ENCODE measurements around the gene TRIM17.

Gene TRIM17

DNA sequence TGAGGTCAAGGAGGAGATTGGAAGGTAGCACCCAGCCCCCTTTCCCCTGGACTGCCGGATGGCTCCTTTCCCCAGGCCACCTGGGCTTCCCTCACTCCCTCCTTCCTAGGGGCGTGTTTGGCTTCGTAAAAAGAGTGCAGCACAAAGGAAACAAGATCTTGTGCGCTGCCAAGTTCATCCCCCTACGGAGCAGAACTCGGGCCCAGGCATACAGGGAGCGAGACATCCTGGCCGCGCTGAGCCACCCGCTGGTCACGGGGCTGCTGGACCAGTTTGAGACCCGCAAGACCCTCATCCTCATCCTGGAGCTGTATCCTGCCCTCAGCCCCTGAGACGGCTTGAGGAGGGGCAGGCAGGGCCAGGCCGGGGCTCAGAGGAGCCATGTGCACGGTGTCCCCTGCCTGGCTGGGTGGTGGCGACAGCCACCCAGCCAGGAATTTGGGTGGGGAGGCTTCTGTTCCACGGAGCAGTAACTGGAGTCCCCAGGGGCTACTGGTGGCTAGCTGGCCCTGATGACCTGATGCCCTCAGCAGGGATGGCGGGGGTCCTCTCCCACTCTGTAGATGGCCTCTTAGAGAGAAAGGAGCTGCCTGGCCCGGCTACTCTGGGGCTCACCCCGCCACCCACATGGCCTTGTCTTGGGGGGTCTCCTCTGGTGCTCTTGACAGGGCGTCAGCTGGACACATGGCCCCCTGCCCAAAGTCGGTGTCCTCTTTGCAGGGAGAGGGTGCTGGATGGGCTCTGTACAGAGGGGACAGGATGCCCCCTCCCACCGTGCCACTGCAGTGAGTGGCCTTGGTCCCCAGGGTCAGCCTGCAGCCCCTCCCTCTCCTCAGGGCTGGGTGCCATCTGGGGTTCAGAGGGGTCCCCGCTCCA is 49.6 kb downstream of the TRIM17 start:
- DNase-seq, result no peak

DNA sequence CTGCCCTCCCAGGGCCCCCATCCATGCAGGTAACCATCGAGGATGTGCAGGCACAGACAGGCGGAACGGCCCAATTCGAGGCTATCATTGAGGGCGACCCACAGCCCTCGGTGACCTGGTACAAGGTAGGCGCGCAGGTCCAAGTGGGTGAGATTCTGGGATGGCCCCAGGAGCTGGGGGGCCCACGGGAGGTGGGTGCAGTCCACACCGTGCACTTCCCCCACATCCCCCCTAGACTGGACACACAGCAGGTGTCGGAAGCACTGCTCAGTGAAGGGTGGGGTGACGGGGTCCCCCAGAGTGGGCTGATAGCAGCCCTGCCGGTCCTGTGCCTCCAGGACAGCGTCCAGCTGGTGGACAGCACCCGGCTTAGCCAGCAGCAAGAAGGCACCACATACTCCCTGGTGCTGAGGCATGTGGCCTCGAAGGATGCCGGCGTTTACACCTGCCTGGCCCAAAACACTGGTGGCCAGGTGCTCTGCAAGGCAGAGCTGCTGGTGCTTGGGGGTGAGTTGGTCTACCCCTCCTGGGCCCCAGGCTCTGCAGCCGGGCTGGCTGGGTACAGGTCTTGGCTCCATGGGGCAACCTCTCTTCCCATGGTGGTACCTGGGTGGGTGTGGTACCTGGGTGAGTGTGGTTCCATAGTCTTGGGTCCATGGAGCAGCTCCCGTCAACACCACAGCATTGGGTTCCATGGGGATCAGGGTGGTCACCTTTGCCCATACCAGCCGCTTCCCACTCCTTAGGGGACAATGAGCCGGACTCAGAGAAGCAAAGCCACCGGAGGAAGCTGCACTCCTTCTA is 50.4 kb downstream of the TRIM17 start:
- DNase-seq, result no peak

DNA sequence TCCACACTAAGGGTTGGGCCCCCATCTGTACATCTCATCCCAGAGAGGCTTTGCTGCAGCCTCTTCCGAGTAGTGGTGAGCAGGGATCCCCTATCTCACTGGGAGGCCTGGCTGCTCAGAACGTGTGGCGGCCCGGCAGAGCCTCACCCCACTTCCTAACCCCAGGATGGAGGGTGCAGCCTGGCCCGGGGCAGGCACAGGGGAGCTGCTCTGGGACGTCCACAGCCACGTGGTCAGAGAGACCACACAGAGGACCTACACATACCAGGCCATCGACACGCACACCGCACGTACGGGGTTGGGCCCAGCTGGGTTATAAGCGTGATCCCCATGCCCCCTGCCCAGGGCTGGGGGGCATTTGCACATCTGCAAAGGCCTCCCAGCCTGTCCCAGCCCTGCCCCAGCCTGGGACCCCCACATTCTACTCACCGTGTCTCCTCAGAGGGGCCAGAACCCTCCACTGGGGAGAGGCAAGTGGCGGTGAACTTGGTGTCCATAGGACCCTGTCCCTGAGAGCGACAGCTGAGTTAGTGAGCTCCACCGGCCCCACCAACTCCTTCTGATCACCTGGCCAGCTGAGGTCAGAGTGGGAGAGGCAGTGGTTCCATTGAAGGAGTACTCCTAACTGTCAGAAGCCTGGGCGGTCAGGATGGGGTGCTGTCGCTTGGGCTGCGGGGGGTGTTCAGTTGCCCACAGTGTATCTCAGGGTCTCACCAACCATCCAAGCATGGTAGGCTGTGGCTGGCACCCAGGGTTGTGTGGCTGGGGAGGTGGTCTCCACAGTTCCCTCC is 51.2 kb downstream of the TRIM17 start:
- DNase-seq, result no peak

DNA sequence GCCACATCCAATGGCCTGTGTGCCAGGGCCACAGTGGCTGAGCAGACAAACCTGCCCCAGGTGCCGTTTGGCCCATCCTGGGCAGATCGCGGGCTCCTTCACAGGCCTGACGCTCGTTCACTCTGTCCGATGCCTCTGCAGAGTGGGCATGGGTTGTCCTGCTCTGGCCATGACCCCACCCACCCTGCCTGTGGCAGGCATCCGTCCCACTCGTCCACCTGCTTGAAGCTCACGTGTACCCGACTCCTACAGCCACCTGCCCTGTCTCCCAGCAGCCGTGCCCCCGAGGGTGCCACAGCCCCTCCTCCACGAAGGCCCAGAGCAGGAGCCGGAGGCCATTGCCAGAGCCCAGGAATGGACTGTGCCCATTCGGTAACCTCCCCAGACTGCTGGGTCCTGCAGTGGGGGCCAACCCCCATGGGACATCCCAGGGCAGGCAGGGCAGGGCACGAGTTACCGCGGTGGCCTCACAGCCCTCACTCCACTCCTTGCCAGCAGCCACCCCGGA is 51.9 kb downstream of the TRIM17 start:
- no peak for DNase-seq

DNA sequence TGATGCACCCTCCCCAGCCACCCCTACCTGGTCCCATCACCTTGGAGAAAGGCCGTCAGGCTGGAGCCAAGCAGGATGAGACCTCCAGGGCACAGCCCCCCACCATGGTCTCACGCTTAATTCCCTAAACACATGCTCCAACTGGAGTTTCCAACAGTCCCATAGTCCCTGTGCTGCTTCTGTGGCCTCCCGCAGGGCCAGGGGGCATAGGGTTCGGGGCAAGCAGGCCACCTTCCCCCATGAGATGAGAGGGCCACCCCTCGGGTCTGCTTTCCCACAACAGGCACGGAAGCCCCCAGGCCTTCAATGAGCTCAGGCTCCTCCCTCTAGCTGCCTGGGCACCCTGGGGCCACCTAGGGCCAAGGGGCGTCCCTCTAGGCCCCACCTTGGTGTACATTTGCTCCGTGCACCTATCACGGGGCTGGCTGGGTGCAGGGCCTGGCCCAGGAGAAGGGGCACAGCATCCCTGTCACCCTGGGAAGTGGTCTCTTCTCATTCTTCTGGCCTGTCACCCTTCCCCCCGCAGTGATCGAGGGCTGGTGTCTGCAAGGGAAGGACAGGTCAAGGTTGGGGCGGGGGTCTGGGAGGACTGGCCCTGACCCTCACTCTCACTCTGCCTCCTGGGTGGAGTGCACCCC is 52.5 kb downstream of the TRIM17 start:
- no peak for DNase-seq

DNA sequence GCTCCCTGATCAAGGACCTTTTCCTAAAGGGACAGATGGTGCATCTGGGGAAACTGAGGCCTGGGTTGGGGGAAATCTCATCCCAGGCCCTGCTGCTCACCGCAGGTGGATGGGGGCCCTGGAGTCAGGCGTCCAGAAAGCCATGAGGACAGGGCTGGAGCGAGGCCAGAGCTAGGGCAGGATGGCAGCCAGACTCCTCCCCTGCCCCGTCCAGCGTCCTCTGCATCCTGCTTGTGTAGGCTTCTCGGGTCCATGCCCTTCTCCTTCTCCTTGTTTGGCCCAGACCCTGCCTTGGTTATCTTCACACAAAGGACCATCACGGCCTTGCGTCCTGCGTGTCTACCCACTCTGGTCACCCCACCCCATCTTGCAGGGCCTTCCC is 53.0 kb downstream of the TRIM17 start:
- DNase-seq, result no peak

DNA sequence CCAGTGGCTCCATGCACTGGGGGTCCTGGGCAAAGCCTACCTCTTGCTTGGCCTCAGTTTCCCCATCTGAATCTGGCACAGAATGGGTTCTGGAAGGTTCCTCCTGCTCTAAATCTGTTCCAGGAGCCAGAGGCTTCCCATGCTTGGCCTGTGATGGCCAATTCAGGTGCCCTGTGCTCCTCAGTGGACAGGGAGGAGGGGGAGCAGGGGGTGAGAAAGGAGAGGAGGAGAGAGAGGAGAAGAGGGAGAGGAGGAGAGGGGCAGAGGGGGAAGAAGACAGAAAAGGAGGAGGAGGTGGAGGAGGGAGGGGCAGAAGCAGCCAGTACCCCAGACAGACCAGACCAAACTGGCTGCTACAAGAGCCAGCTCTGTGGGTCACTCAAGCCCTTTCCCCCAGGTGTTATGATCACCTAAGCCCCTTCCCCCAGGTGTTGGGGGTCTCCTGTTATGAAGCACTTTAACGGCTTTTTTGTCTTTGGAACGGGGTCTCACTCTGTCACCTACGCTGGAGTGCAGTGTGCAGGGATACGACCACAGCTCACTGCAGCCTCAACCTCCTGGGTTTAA is 53.7 kb downstream of the TRIM17 start:
- no peak for DNase-seq

DNA sequence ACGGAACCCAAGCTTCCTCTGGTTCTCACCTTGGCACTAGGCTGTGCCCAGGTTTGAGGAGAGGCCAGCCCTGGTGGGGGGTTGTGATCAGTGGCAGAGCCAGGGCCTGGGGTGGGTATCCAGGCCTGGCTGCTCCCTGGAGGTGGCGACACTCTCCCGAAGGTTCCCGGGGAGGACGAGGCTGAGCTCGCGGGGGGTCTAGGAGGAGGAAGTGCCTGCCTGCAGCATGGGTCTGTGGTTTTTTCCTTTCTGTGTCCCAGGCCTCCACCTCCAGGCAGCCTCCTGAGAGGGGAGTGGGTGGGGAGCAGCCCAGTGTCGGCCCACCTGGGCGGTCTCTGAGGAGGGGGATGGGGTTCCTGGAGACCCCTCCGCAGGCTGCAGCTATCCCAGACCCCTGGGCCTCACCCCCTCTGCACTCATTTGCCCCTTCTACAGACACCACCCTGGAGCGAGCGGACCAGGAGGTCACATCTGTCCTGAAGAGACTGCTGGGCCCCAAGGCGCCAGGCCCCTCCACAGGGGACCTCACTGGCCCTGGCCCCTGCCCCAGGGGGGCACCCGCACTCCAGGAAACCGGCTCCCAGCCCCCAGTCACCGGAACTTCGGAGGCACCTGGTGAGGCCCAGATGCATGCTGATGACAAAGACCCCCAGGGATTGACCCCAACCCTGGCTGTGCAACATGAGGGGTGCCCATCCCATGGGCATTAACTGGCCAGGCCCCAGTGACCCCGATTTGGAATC is 54.3 kb downstream of the TRIM17 start:
- DNase-seq, result no peak

DNA sequence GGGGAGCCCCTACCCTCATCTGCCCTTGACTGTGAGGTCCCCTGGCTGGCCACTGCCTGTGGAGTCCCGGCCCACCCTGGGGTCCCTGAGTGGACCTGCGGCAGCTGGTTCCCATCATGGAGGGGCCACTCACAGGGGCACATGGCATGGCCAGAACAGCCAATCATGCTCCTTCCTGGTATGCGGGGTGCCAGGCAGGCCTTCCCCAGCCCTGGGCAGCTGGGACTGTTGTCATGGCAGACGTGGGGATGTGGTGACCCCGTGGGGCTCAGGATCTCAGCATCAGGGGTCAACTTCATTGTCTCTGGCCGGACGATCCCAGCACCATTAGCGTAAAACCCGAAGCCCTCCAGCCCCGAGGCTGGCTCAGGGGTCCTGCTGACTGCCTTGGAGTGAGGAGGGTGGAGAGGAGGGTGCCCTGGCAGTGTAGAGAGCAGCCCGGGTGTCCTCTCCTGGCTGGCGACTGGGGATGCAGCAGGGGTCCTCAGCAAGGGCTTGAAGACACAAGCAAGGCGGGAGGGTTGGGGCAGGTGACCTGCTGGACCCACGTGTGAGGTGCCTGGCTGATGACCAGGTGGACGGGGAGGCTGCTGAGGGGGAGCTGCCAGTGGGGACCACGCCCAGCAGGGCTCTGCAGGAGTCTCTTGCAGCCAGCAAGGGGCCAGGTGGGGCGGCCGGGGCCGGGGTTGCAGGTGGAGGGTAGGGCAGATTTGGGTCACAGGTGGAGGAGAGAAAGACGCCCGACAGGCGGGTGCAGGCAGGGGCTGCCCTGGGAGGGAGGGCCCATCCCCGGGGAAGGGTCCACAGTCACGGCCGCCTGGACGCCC is 55.1 kb downstream of the TRIM17 start:
- no peak for DNase-seq

DNA sequence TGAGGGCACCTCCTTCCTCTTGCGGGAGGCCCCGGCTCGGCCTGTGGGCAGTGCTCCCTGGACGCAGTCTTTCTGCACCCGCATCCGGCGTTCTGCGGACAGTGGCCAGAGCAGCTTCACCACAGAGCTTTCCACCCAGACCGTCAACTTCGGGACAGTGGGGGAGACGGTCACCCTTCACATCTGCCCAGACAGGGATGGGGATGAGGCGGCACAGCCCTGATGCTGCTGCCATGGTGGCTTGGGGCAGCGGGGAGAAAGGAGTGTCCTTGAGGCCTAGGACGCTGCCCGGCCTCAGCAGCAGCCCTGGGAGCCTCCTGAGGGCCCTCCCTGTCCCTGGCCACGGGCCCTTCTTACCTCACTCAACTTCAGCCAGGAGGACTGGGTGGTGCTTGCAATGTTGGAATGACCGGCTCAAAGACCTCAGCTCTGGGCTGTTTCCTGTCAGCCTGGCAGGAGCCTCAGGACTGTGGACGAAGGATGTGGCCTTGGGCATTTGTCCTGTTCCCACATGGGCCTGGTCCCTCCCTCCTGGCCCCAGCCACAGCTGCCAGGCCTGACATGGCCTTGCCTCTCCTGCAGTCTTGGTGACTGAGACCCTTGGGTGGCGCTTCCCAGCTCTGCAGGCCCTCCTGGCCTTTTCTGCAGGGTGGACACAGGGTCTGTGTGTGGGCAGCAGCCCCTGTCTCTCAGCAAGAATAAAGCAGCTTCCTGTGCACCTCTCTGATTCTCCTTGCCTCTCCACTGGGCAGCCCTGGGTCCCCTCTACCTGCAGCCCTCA is 55.9 kb downstream of the TRIM17 start:
- DNase-seq, result no peak

DNA sequence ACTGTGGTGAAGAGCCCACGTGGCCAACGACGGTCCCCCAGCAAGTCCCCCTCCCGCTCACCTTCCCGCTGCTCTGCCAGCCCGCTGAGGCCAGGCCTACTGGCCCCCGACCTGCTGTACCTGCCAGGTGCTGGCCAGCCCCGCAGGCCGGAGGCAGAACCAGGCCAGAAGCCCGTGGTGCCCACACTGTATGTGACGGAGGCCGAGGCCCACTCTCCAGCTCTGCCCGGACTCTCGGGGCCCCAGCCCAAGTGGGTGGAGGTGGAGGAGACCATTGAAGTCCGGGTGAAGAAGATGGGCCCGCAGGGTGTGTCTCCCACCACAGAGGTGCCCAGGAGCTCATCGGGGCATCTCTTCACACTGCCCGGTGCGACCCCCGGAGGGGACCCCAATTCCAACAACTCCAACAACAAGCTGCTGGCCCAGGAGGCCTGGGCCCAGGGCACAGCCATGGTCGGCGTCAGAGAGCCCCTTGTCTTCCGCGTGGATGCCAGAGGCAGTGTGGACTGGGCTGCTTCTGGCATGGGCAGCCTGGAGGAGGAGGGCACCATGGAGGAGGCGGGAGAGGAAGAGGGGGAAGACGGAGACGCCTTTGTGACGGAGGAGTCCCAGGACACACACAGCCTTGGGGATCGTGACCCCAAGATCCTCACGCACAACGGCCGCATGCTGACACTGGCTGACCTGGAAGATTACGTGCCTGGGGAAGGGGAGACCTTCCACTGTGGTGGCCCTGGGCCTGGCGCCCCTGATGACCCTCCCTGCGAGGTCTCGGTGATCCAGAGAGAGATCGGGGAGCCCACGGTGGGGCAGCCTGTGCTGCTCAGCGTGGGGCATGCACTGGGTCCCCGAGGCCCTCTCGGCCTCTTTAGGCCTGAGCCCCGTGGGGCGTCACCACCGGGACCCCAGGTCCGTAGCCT is 56.8 kb downstream of the TRIM17 start:
- DNase-seq, result no peak

DNA sequence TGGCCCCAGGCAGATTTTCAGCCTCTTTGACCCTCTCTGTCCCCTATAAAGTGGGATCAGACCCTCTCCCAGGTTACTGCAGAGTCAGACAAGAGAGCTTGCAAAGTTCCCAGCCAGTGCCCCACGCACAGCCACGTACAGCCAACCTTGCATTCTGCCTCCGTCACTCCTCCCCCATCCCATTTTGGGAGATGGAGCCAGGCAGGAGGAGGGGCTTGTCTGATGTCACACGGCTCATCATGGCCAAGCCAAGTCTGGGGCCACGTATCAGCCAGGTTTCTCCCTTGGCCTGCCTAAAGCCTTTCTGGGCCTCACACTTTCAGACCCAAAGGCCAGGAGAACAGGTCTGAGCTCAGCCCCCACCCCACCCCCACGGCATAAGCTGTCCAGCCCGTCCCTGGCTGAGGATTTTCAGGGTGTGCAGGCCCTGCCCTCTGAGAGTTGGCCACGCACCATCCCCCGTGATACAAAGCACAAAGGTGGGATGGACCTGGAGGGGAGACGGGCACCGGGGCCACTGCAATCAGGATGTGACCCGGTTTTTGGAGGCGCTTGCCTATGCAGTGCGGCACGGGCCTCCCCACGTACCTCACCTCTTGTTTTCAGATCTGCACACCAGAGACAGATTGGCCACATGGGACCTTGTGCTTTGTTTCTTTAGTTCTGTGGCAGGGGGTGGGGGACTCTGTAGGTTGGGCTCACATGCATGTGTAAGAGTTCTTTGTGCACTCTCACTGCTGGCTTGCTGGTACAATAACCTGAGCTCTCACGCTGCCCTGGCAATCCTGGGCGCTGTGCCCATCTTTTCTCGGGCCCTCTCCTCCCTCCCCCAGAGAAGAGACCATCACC is 57.7 kb downstream of the TRIM17 start:
- no peak for DNase-seq

DNA sequence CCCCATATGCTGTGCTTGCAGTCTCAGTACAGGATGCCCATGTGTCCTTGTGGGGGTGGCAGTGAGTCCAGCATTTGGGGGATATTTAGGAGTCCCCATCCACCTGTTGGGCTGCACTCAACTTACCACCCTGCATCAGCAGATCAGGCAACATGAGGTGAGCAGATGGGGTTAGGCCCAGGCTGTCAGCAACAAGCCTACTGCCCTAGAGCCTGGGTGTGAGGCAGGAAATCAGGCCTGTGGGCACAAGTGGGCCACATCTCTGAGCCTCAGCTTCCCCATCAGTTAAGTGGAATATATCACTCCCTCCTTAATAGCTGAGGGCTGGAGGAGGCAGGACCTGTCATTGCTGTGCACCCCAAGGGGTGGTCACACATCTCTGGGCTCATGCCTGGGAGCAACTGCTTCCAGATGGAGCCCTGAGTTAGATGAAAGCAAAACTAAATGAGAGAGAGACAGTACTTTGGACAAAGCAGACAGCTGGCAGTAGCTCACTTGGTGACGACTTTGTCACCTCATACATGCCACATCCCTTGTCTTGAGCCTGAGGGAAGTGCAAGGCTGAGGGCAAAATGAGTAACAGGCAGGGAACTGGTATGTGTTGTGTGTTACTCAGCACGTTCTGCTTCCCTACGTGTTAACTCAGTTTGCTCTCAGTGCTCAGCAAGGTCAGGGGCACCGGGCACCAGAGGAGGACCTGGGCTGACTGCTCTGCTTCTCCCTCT is 58.5 kb downstream of the TRIM17 start:
- no peak for DNase-seq
